Stimulated activated CD4-positive, alpha-beta T cell treated with anti-CD3 and anti-CD28 coated beads, Interleukin-15, amount 100 ng/mL, for 1 hour (primary cell): ENCODE data around the gene MAST3.
A peak's percentile ranks its signal among the peaks of the same experiment; 100 is the strongest.

Experiments used
- DNase-seq, 2 donors: peaks; one replicate each; pipeline ENCODE4 v3.0.0-alpha.2; 2020; ENCODE audit warnings: low read depth in 1 of 2, low spot score in 1 of 2

MAST3 gene

DNA sequence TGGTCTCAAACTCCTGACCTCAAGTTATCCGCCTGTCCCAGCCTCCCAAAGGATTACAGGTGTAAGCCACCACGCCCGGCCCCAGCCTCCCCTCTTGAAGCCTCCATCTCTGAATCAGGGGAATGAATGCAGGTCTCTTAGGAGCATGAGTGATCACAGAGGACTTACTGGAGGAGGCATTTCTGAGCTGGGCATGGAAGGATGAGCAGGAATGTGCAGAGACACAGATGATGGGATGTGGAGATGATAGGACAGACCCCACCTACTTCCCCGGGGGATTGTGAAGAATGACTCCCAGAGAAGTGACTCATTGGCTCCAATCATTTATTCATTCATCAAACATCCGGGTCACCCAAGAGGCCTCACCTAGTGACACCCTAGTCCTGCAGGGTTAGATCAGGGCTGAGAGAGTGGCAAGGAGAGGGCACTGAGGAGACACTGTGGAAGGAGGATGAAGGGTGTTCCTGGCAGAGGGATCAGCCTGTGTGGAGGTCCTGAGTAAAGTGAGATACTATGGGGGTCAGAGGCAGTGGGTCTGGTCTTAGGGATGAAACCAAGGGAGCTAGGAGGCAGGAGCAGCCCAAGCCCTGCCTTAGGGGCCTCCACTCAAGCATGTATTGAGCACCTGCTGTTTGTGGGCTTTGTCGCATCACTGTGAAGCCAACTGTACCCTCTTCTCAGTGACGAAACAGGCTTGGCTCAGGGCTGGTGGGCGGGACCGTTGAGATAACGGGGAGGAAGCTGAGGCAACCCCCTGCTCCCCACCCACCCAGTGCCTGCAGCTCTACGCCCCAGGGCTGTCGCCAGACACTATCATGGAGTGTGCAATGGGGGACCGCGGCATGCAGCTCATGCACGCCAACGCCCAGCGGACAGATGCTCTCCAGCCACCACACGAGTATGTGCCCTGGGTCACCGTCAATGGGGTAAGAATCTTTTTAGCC lies 79.1 kb downstream of the MAST3 start:
- no peak for DNase-seq

DNA sequence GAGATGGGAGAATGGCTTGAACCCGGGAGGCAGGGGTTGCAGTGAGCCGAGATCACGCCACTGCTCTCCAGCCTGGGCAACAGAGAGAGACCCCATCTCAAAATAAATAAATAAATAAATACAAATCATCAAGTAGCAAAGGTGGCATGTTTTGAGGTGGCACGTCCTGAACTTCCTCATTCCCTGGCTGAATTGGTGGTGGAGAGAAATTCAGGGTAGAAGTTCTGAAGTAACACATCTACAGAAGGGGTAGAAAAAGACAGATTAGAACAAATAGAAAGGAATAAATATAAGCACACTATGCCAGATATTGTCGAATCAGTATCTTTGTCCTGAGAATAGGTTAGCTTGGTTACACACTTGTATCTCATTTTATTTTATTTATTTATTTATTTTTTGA lies 82.4 kb downstream of the MAST3 start:
- no peak for DNase-seq

DNA sequence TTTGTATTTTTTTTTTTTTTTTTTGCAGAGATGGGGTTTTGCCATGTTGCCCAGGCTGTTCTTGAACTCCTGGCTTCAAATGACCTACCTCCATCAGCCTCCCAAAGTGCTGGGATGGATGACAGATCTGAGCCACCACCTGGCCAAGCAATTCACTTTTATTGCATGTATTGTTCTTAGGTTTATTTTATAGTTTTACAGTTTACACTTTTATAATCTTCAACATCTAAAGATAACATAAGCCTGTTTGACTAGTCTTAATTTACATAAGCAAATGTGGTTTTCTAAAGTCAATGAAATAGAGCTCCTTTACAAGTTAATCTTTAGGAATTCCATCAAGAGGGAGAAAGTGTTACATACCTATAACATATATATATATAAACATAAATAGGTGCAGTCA lies 86.0 kb downstream of the MAST3 start:
- no peak for DNase-seq

DNA sequence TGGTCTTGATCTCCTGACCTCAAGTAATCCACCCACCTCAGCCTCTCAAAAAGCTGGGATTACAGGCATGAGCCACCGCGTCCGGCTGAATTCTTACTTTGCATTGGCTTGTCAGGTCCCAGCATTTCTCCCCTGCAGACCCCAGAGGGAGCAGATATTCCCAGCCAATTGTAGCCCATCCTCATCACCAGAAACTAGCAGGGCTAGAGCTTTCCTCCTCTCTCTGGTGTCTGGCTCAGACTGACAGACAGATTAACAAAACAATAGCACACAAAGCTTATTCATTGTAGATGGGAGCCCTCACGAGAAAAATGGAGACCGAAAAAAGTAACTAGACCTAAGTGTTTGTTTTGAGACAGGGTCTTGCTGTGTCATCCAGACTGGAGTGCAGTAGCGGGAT lies 88.0 kb downstream of the MAST3 start:
- DNase-seq = no peak

DNA sequence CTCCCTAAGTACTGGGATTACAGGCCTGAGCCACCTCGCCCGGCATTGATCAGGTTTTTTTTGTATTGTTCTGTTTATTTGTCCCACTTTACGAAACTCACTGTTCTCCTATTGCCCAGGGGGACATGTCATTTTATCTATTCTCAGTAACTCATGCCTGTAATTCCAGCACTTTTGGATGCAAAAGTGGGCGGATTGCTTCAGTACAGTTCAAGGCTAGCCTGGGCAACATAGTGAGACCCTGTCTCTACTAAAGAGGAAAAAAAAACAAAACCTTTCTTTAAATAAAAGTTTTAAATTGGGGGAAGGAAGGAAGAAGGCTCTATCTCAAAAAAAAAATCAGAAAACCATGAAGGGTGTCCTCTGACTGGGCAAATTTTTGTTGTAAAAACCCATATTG lies 92.7 kb downstream of the MAST3 start:
- DNase-seq = no peak

DNA sequence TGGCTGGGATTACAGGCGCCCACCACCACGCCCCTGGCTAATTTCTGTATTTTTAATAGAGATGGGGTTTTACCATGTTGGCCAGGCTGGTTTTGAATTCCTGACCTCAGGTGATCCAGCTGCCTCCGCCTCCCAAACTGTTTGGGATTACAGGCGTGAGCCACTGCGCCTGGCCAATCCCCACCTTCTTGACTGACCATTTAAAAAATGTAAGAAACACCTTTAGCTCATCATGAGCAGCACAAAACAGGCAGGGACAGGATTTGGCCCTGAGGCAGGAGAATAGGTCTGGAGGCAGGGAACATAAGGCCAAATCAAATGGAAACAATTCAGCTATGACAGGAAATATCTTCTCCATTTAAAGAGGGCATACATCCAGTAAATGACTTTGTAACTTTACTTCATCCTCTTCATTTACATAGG lies 94.1 kb downstream of the MAST3 start:
- no peak for DNase-seq

DNA sequence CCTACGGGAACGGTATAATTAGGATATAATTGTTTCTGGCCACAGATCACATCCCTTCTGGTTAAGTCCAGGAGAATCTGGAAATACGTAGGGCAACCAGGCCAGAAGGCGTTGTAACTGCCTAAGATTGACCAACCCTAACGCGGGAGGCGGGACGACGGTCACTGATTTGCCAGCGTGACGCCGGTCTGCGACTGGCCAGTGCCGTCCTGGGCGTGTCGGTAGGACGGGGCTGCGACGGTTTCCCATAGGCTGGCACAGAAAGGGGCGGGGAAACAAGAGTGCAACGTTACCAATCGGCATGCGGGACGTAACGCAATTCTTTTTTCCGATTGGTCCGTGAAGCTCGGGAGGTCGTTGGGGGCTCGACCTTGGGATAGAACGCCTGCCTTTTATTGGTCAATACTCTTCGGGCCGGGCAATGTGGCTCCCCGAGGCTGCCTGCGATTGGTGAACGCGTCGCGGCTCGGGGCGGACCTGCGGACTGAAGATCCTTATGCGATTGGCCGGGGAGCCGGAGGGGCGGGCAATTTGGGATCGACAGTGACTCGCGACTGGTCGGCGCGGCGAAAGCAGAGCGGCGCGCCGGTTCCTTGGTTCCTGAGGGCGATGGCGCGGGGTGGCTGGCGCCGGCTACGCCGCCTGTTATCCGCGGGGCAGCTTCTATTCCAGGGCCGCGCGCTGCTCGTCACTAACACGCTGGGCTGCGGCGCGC lies 95.3 kb downstream of the MAST3 start, which contains the start of gene MPV17L2:
MPV17L2 (plus strand) TSS at position 546 of the 715 bp plus-strand sequence; CDS start at position 610, 64 bp downstream.
- peak; percentile 95 to 96 for DNase-seq

DNA sequence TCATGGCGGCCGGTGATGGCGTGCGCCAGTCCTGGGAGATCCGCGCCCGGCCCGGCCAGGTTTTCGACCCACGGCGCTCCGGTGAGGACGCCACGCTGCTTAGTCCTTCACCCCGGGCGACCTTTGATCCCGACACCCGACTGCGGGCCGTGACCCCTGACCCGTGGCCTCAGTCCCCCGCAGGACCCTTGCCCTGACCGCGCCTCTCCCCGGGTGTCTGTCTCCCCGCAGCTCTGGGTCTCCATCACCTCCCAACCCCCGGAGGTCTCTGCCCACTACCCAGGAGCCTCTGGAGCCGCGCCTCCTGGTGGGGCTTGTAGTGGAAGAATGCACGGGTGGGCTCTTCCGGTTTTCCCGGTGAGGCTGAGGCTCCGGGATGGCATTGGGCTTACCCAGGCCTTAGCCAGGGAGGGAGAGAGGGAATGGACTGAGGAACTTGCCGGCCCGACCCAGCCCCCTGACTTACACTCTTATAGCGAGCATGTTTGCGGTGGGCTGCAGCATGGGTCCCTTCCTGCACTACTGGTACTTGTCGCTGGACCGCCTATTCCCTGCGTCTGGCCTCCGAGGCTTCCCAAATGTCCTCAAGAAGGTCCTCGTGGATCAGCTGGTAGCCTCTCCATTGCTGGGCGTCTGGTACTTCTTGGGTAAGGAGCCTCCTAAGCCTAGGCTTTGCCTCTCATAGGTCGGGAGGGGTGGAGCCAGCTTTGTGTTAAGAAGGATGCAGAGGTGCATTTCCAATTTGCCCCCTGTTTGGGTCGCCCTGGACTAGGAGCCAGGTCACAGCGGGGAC lies 96.0 kb downstream of the MAST3 start:
- no peak for DNase-seq

DNA sequence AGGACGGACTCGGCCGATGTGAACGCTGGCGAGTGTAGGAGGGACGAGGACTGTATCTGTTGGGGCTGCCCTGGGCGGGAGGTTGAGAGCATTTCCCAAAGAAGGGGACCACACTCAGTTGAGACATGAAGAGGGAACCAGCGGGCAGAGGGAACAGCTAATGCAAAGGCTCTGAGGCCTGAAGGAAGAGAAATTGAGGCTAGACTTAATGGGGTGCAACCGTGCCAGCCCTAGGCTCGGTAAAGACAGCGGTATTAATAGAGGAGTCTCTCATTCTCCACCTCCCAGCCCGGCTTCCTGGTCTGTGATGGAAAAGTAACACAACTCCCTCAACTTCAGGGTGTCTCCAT lies 96.6 kb downstream of the MAST3 start:
- no peak for DNase-seq

DNA sequence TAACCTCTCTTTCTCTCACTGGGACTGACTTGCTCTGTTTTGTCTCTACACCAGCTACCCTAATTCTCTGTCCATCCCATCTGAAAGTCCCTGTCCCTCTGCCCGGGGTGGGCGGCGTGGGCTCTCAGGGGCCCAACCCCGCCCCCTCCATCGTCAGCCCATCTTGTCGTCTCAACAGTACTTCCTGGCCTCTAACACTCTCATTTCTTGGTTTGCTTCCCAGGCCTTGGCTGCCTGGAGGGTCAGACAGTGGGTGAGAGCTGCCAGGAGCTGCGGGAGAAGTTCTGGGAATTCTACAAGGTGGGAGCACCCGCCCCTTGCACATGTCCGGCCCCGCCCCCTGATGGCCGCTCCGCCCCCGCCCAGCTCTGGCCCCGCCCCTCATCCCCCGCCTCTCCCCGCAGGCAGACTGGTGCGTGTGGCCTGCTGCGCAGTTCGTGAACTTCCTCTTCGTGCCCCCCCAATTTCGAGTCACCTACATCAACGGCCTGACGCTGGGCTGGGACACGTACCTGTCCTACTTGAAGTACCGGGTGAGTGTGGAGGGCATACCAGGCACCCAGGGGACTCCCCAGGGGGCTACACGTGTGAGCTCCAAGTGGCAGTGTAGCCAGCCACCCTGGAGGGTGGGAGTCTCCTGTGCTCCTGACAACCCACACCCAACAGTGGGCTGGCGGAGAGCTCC lies 97.1 kb downstream of the MAST3 start:
- no peak for DNase-seq

DNA sequence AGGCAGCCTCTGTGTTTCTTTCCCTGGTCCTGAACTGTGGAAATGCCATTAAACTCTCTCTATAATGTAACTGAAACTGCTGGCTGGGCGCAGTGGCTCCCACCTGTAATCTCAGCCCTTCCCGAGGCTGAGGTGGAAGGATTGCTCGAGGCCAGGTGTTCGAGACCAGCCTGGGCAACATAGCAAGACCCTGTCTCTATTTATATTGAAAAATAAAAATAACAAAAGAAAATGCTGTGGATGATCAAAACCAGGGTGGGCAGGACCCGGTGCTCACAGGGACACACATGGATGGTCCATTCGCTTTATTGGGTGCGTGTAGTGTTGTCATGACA lies 98.9 kb downstream of the MAST3 start:
- no peak for DNase-seq

DNA sequence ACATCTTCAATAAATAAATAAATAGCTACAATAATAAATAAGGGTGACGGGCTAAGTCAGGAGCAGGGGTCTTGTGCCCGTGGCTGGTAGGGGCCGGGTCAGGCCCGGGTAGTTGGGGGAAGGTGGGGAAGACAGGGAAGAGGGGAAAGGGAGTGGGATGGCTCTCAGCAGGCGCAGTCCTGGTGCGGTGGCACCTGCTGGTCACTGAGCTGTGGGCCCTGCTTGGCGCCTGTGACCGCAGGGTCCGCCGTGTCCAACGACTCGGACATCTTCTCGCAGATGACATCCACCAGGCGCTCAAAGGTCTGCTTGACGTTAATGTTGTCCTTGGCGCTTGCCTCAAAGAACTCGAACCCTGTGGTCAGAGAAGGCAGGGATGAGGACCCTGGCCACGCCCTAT lies 99.7 kb downstream of the MAST3 start:
- DNase-seq = no peak

DNA sequence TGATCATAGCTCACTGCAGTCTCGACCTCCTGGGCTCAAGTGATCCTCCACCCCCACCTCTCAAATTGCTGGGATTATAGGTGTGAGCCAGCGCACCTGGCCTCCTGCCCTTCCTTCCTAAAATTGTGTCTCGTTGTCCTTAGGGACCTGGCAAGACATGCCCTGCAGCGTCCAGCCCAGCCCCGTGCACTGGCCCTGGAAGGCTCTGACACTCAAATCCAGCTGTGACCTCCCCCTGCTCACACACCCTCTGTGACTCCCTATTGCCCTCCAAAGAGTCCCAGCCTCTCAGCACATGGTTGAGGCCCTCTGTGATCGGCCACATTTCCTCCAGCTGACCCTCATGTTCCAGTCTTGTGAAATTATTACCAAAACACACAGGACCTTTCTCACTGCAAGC lies 100.4 kb downstream of the MAST3 start:
- DNase-seq = no peak

DNA sequence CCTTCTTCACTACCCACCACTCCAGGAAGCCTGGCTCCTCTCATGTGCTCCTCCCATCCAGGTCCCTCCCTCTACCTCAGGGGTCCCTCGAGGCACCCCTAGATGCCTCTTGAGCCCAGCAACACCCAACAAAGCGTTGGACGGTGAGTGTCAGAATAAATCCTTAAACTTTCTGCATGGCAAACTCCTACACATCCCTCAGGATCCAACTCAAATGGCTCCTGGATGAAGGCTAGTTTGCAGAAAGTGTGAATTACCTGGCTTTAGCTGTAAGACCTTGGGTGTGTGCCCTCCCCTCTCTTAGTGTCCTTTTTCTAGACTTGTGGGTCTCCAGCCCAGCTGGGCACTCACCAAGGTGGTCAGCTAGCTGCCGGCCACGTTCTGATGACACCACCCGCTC lies 100.8 kb downstream of the MAST3 start:
- DNase-seq = no peak
